GM12878 (cell line): Measurements from ENCODE around the gene SSNA1. TPM values are rescaled to one million over a fixed set of nuclear protein-coding genes. Genes with fewer than 3 reads are reported as not detected.

Experiments
- ATAC-seq: fragments of 200-7000 bp; cut with Tn5 transposase; 3 replicates; pipeline ENCODE4 v1.9.1; 2020; ENCODE audit warnings: mild to moderate bottlenecking, moderate library complexity
- BruUV-seq: library from RNA; stranded (reverse); fragments of 400-500 nt; replicated peaks from 2 replicates; lab custom pipeline; 2021; lab: Mats Ljungman, UMichigan
- CTCF ChIA-PET: fragments of 300-600 bp; sonication (Branson Sonifier 250); formaldehyde crosslinking; extraction: SDS; loops from one replicate; lab custom pipeline; 2021; ENCODE audit warnings: inconsistent platforms; lab: Yijun Ruan, JAX
- POLR2A ChIA-PET: fragments of 350-600 bp; formaldehyde crosslinking; extraction: SDS; loops from one replicate; lab custom pipeline; 2021; ENCODE audit warnings: inconsistent platforms; lab: Charles Lee
- RAD21 ChIA-PET: fragments of 300-600 bp; sonication (Branson Sonifier 250); formaldehyde crosslinking; loops from one replicate; lab custom pipeline; 2023; ENCODE audit warnings: antibody characterized with exemption; ENCODE audit not compliant: unreplicated experiment; lab: Charles Lee
- SMC1A ChIA-PET: fragments of 300-600 bp; sonication (Branson Sonifier 250); formaldehyde crosslinking; loops from one replicate; lab custom pipeline; 2023; ENCODE audit not compliant: unreplicated experiment, uncharacterized antibody; lab: Charles Lee
- DNase-seq: peaks from one replicate; pipeline ENCODE4 v3.0.0-alpha.2; 2011; ENCODE audit warnings: low read depth, low spot score
- FAIRE-seq: peaks from 3 replicates; lab custom pipeline; 2011; peaks lifted over from hg19 to GRCh38; lab: Jason Lieb, UNC
- H2AFZ ChIP-seq: 2 replicates; pipeline ENCODE4 v1.6.0; 2011; ENCODE audit warnings: low read depth, low read length, control low read depth; ENCODE audit not compliant: control insufficient read depth
- H3K27ac ChIP-seq: 2 replicates; pipeline ENCODE4 v1.5.1; 2011; ENCODE audit warnings: control low read depth; ENCODE audit not compliant: control insufficient read depth, insufficient read depth
- H3K27me3 ChIP-seq, 2 experiments: replicated peaks in 1 of 2; 2 replicates each; pipeline versions ENCODE4 v1.6.0 to v1.6.1; 2011; ENCODE audit warnings: low read length in 1 of 2; ENCODE audit not compliant: control insufficient read depth in 2 of 2, insufficient read depth in 2 of 2
- H3K36me3 ChIP-seq, 2 experiments: 2 replicates each; pipeline ENCODE4 v1.5.1; 2011; ENCODE audit warnings: low read length in 1 of 2; ENCODE audit not compliant: control insufficient read depth in 2 of 2, insufficient read depth in 2 of 2
- H3K4me1 ChIP-seq: 2 replicates; pipeline ENCODE4 v1.6.1; 2011; ENCODE audit warnings: mild to moderate bottlenecking, low read length, moderate library complexity, mixed read lengths; ENCODE audit not compliant: control insufficient read depth, insufficient read depth
- H3K4me2 ChIP-seq: 2 replicates; pipeline ENCODE4 v1.6.0; 2011; ENCODE audit warnings: control low read depth; ENCODE audit not compliant: control insufficient read depth, insufficient read depth
- H3K4me3 ChIP-seq: fragments of 200-600 bp; sonication (generic); 2 replicates; pipeline ENCODE4 v1.5.1; 2016
- H3K79me2 ChIP-seq: 2 replicates; pipeline ENCODE4 v1.6.0; 2011; ENCODE audit warnings: low read length; ENCODE audit not compliant: control insufficient read depth, insufficient read depth
- H3K9ac ChIP-seq: 2 replicates; pipeline ENCODE4 v1.8.0; 2011; ENCODE audit warnings: low read length, control low read depth, mixed read lengths; ENCODE audit not compliant: control insufficient read depth, insufficient read depth
- H3K9me3 ChIP-seq: replicated peaks from 3 replicates; pipeline ENCODE4 v1.5.1; 2011; ENCODE audit warnings: mild to moderate bottlenecking, low read length; ENCODE audit not compliant: control insufficient read depth, insufficient read depth
- H4K20me1 ChIP-seq: 2 replicates; pipeline ENCODE4 v1.6.0; 2011; ENCODE audit not compliant: control insufficient read depth, insufficient read depth
- DPF2 ChIP-seq: fragments of 450-650 bp; IDR thresholded peaks from 2 replicates; pipeline ENCODE4 v1.6.1; 2017; ENCODE audit warnings: mild to moderate bottlenecking
- HDGF ChIP-seq: fragments of 450-650 bp; IDR thresholded peaks from 2 replicates; pipeline ENCODE4 v1.6.1; 2016; ENCODE audit warnings: antibody characterized with exemption
- JUNB ChIP-seq: IDR thresholded peaks from 2 replicates; pipeline ENCODE4 v1.6.1; 2016; ENCODE audit warnings: antibody characterized with exemption, mild to moderate bottlenecking
- LARP7 ChIP-seq: fragments of 450-650 bp; IDR thresholded peaks from 2 replicates; pipeline ENCODE4 v1.6.1; 2017; ENCODE audit warnings: mild to moderate bottlenecking
- MYC ChIP-seq: IDR thresholded peaks from 2 replicates; pipeline ENCODE4 v1.6.1; 2011; ENCODE audit warnings: mild to moderate bottlenecking, low read length, moderate library complexity, inconsistent platforms; ENCODE audit not compliant: insufficient read depth, insufficient replicate concordance, insufficient read length, severe bottlenecking
- NFXL1 ChIP-seq: fragments of 450-650 bp; IDR thresholded peaks from 2 replicates; pipeline ENCODE4 v1.6.1; 2017; ENCODE audit warnings: antibody characterized with exemption, mild to moderate bottlenecking, borderline replicate concordance
- PAX5 ChIP-seq: IDR thresholded peaks from 2 replicates; pipeline ENCODE4 v1.6.1; 2011; ENCODE audit warnings: low read depth, low read length, borderline replicate concordance
- RCOR1 ChIP-seq: conservative IDR thresholded peaks from 2 replicates; pipeline ENCODE4 v1.6.1; 2012; ENCODE audit warnings: low read depth, low read length, improper control_type of control experiment
- RELB ChIP-seq: fragments of 450-650 bp; IDR thresholded peaks from 2 replicates; pipeline ENCODE4 v1.6.1; 2017; ENCODE audit warnings: low read depth, mild to moderate bottlenecking, moderate library complexity
- RFX5 ChIP-seq: IDR thresholded peaks from 2 replicates; pipeline ENCODE4 v1.6.1; 2011; ENCODE audit warnings: low read depth, low read length, improper control_type of control experiment
- RUNX3 ChIP-seq: IDR thresholded peaks from 2 replicates; pipeline ENCODE4 v1.6.1; 2012; ENCODE audit warnings: low read length, inconsistent platforms
- TARDBP ChIP-seq: IDR thresholded peaks from 2 replicates; pipeline ENCODE4 v1.6.1; 2016; ENCODE audit warnings: borderline replicate concordance
- TCF7 ChIP-seq: IDR thresholded peaks from 2 replicates; pipeline ENCODE4 v1.6.1; 2014; ENCODE audit warnings: antibody characterized with exemption, borderline replicate concordance
- WGBS: methylation state at CpG from one replicate; pipeline ENCODE4 v1.1.6; 2016; ENCODE audit warnings: low lambda C conversion rate; ENCODE audit not compliant: insufficient replicate concordance, insufficient coverage; ENCODE audit errors: missing lambda C conversion rate; 5-methylcytosine and 5-hydroxymethylcytosine counted together
- in situ Hi-C: fragments of 300-500 bp; cut with MboI; formaldehyde crosslinking; loops from 9 replicates; pipeline ENCODE4 v1.14.3; 2018; ENCODE audit warnings: mixed read lengths
- intact Hi-C: fragments of 100-400 bp; cut with micrococcal nuclease; formaldehyde crosslinking; loops from one replicate; pipeline ENCODE4 v1.14.2; 2022; ENCODE audit not compliant: unreplicated experiment
- polyA plus RNA-seq, 11 experiments: library from polyadenylated mRNA; depleted of rRNA in 4 of 11; unstranded in 6 of 11; stranded (reverse) in 5 of 11; fragments of >200 nt; fragmentation: Nextera tagmentation in 4 of 11; fragmentation: Illumina TruSeq in 1 of 11; extraction: Ambion mirVana in 4 of 11; extraction: Trizol in 1 of 11; gene quantifications; 1 replicate in 1 of 11; 2 replicates in 10 of 11; pipeline versions ENCODE4 v1.2.1 to v1.2.3, GENCODE V29; 2011 to 2016; ENCODE audit warnings: inconsistent platforms in 2 of 11, missing spikeins in 2 of 11, low read depth in 1 of 11
- total RNA-seq, 4 experiments: library from RNA; depleted of rRNA in 3 of 4; stranded (reverse); fragments of >200 nt in 3 of 4; fragmentation: Illumina TruSeq in 1 of 4; extraction: Trizol in 1 of 4; gene quantifications; 2 replicates each; pipeline versions ENCODE4 v1.2.1 to v1.2.3, GENCODE V29; 2013 to 2021
- TF ChIP-seq, protein P1 (sequence below): fragments of 150-350 bp; IDR thresholded peaks from 2 replicates; pipeline ENCODE4 v1.6.1; 2016; ENCODE audit warnings: low read depth, low read length
- TF ChIP-seq, protein P2 (sequence below): fragments of 450-650 bp; conservative IDR thresholded peaks from 2 replicates; pipeline ENCODE4 v1.6.1; 2017; ENCODE audit warnings: mild to moderate bottlenecking, moderate library complexity

The SSNA1 gene
- total and polyA plus RNA-seq, 10 of the 15 experiments (the other 5 are each of a cell fraction or from before 2014, with no cell fraction given), result 0.63 to 139 (median 78.0) TPM

GRCh38 chr9:137159105-137160053 is 29.1 kb upstream of the SSNA1 start:
- in situ Hi-C loops, result no loop called here
- ChIA-PET SMC1A (interaction anchor here (0.6 kb wide), 1 partner anchor 9 kb away, joined by 4 read pairs; no protein-coding TSS in a partner anchor), CTCF (interaction anchor here (1.1 kb wide), 1 partner anchor 8 kb away, joined by 5 read pairs; no protein-coding TSS in a partner anchor), POLR2A (interaction anchor here (0.6 to 3.7 kb wide), 7 partner anchors 9 to 118 kb away, joined by 3 to 37 read pairs (median 6); partner anchors contain the start of genes ANAPC2, LRRC26, SSNA1 and TOR4A), RAD21 (interaction anchor here (0.5 to 1.6 kb wide), 4 partner anchors 8 to 32 kb away, joined by 3 to 11 read pairs (median 4); no protein-coding TSS in a partner anchor)
- H3K4me1 ChIP-seq, result peaks cover 28% of the 10 kb centered on the region
- FAIRE-seq (no peak), DNase-seq (no peak), ATAC-seq (peak; percentile 80)
- H3K36me3 ChIP-seq, result no peaks in the 10 kb centered on the region
- H2AFZ ChIP-seq, result no peak overlapping the region
- no peaks in the 10 kb centered on the region for H4K20me1 ChIP-seq
- no peaks in the 10 kb centered on the region; the same call in 2 of the 3 replicates for H3K9me3 ChIP-seq
- H3K79me2 ChIP-seq, result no peaks in the 10 kb centered on the region
- peak overlapping the region; percentile 39 for H3K4me2 ChIP-seq
- H3K4me3 ChIP-seq, result no peak overlapping the region
- H3K27ac ChIP-seq, result no peak overlapping the region
- BruUV-seq, result no TSS peak
- intact Hi-C loops, result no loop called here
- no peak overlapping the region for H3K9ac ChIP-seq
- WGBS, result 25% methylated on average over 11 of the region's 14 CpGs
- H3K27me3 ChIP-seq, result no peaks in the 10 kb centered on the region
- TF ChIP-seq RELB (0 out of 2 replicates have a peak, but pooled peaks have one; percentile 27), RCOR1 (no peak), LARP7 (no peak), PAX5 (no peak), TCF7 (no peak), JUNB (no peak), MYC (no peak), NFXL1 (no peak), TARDBP (no peak), RFX5 (no peak), HDGF (peak; percentile 91), RUNX3 (peak; percentile 44; the same call in 1 of the 2 replicates), DPF2 (0 out of 2 replicates have a peak, but pooled peaks have one; percentile 14)
- TF ChIP-seq, protein P1, sequence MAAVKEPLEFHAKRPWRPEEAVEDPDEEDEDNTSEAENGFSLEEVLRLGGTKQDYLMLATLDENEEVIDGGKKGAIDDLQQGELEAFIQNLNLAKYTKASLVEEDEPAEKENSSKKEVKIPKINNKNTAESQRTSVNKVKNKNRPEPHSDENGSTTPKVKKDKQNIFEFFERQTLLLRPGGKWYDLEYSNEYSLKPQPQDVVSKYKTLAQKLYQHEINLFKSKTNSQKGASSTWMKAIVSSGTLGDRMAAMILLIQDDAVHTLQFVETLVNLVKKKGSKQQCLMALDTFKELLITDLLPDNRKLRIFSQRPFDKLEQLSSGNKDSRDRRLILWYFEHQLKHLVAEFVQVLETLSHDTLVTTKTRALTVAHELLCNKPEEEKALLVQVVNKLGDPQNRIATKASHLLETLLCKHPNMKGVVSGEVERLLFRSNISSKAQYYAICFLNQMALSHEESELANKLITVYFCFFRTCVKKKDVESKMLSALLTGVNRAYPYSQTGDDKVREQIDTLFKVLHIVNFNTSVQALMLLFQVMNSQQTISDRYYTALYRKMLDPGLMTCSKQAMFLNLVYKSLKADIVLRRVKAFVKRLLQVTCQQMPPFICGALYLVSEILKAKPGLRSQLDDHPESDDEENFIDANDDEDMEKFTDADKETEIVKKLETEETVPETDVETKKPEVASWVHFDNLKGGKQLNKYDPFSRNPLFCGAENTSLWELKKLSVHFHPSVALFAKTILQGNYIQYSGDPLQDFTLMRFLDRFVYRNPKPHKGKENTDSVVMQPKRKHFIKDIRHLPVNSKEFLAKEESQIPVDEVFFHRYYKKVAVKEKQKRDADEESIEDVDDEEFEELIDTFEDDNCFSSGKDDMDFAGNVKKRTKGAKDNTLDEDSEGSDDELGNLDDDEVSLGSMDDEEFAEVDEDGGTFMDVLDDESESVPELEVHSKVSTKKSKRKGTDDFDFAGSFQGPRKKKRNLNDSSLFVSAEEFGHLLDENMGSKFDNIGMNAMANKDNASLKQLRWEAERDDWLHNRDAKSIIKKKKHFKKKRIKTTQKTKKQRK, result no peak
- TF ChIP-seq, protein P2, sequence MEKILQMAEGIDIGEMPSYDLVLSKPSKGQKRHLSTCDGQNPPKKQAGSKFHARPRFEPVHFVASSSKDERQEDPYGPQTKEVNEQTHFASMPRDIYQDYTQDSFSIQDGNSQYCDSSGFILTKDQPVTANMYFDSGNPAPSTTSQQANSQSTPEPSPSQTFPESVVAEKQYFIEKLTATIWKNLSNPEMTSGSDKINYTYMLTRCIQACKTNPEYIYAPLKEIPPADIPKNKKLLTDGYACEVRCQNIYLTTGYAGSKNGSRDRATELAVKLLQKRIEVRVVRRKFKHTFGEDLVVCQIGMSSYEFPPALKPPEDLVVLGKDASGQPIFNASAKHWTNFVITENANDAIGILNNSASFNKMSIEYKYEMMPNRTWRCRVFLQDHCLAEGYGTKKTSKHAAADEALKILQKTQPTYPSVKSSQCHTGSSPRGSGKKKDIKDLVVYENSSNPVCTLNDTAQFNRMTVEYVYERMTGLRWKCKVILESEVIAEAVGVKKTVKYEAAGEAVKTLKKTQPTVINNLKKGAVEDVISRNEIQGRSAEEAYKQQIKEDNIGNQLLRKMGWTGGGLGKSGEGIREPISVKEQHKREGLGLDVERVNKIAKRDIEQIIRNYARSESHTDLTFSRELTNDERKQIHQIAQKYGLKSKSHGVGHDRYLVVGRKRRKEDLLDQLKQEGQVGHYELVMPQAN, result no peak
